HepG2 (cell line): ENCODE data around the gene MAP3K2. TPM values are rescaled to one million over a fixed set of nuclear protein-coding genes. Genes with fewer than 3 reads are reported as not detected.

Source experiments
- ATF7-NPFF ChIP-seq: sonication (generic); formaldehyde crosslinking; IDR thresholded peaks from 2 replicates; pipeline ENCODE4 v1.8.1; 2023; ENCODE audit warnings: mild to moderate bottlenecking, low read depth, missing genetic modification reagents, moderate library complexity
- CBX2 ChIP-seq, 2 experiments: fragments of 200-600 bp in 1 of 2; sonication (generic); formaldehyde crosslinking in 1 of 2; IDR thresholded peaks; 2 replicates each; pipeline versions ENCODE4 v1.7.0 to v1.8.1; 2018 to 2022; ENCODE audit warnings: low read depth in 2 of 2, low read length in 1 of 2, mild to moderate bottlenecking in 1 of 2, missing genetic modification reagents in 1 of 2
- CEBPB ChIP-seq: IDR thresholded peaks from 2 replicates; pipeline ENCODE4 v1.6.1; 2011; ENCODE audit warnings: low read depth, low read length, improper control_type of control experiment, borderline replicate concordance
- CEBPG ChIP-seq: IDR thresholded peaks from 2 replicates; pipeline ENCODE4 v1.6.1; 2016
- HDAC6 ChIP-seq: fragments of 200-600 bp; sonication (generic); IDR thresholded peaks from 2 replicates; pipeline ENCODE4 v1.7.0; 2017; ENCODE audit warnings: mild to moderate bottlenecking, antibody characterized with exemption, low read length, low read depth
- KAT2B ChIP-seq: fragments of 150-350 bp; IDR thresholded peaks from 2 replicates; pipeline ENCODE4 v1.6.1; 2014; ENCODE audit warnings: low read depth, low read length, borderline replicate concordance
- MAF1 ChIP-seq: sonication (generic); formaldehyde crosslinking; IDR thresholded peaks from 2 replicates; pipeline ENCODE4 v1.5.0; 2020; ENCODE audit warnings: missing genetic modification reagents, borderline replicate concordance
- PCBP1 ChIP-seq: fragments of 200-400 bp; formaldehyde crosslinking; IDR thresholded peaks from 2 replicates; pipeline ENCODE4 v1.6.1; 2017; ENCODE audit warnings: mild to moderate bottlenecking, low read depth, low read length, borderline replicate concordance
- SRSF1 ChIP-seq: fragments of 200-400 bp; formaldehyde crosslinking; optimal IDR thresholded peaks from 2 replicates; pipeline ENCODE3; 2017; ENCODE audit warnings: mild to moderate bottlenecking, low read depth, low read length, moderate library complexity
- THAP11 ChIP-seq: IDR thresholded peaks from 2 replicates; pipeline ENCODE4 v1.6.1; 2016; ENCODE audit warnings: missing biosample characterization, missing genetic modification reagents
- TOPORS ChIP-seq: sonication (generic); formaldehyde crosslinking; IDR thresholded peaks from 2 replicates; pipeline ENCODE4 v1.8.0; 2023; ENCODE audit warnings: mild to moderate bottlenecking, missing genetic modification reagents
- ZMYM3 ChIP-seq: sonication (generic); formaldehyde crosslinking; IDR thresholded peaks from 2 replicates; pipeline ENCODE4 v1.5.1; 2020; ENCODE audit warnings: mild to moderate bottlenecking, missing genetic modification reagents
- ZNF7 ChIP-seq: IDR thresholded peaks from 2 replicates; pipeline ENCODE4 v1.6.1; 2016; ENCODE audit warnings: missing biosample characterization, missing genetic modification reagents
- ZNF737 ChIP-seq: sonication (generic); formaldehyde crosslinking; IDR thresholded peaks from 2 replicates; pipeline ENCODE4 v1.5.0; 2020; ENCODE audit warnings: missing genetic modification reagents, mild to moderate bottlenecking, borderline replicate concordance
- ZNF816 ChIP-seq: sonication (generic); formaldehyde crosslinking; IDR thresholded peaks from 2 replicates; pipeline ENCODE4 v1.8.0; 2022; ENCODE audit warnings: missing genetic modification reagents, mild to moderate bottlenecking, borderline replicate concordance
- polyA plus RNA-seq, 8 experiments: library from polyadenylated mRNA; depleted of rRNA in 3 of 8; stranded (reverse) in 7 of 8; unstranded in 1 of 8; fragments of >200 nt; fragmentation: Illumina TruSeq in 4 of 8; extraction: Trizol in 4 of 8; gene quantifications; 2 replicates each; pipeline versions ENCODE4 v1.2.1 to v1.2.3, GENCODE V29; 2011 to 2016; ENCODE audit warnings: low read depth in 4 of 8, missing spikeins in 1 of 8, mixed read lengths in 1 of 8; ENCODE audit not compliant: insufficient read depth in 1 of 8
- total RNA-seq, 5 experiments: library from RNA; depleted of rRNA; stranded (reverse); fragments of >200 nt; fragmentation: Illumina TruSeq; extraction: Trizol; gene quantifications; 2 replicates each; pipeline ENCODE4 v1.2.3, GENCODE V29; 2016; ENCODE audit warnings: low read depth in 1 of 5
- TF ChIP-seq, protein P1 (sequence below): sonication (generic); formaldehyde crosslinking; IDR thresholded peaks from 2 replicates; pipeline ENCODE4 v1.4.0; 2020; ENCODE audit warnings: mild to moderate bottlenecking, missing genetic modification reagents
- TF ChIP-seq, protein P2 (sequence below): sonication (generic); formaldehyde crosslinking; IDR thresholded peaks from 2 replicates; pipeline ENCODE4 v1.5.0; 2020; ENCODE audit warnings: missing genetic modification reagents
- TF ChIP-seq, protein P3 (sequence below): IDR thresholded peaks from 2 replicates; pipeline ENCODE4 v1.6.1; 2016; ENCODE audit warnings: missing biosample characterization, missing genetic modification reagents, low read depth
- TF ChIP-seq, protein P4 (sequence below): conservative IDR thresholded peaks from 2 replicates; pipeline ENCODE4 v1.6.1; 2018; ENCODE audit warnings: missing genetic modification reagents
- TF ChIP-seq, protein P5 (sequence below): sonication (generic); formaldehyde crosslinking; IDR thresholded peaks from 2 replicates; pipeline ENCODE4 v1.9.0; 2021; ENCODE audit warnings: missing genetic modification reagents, mild to moderate bottlenecking, borderline replicate concordance

The MAP3K2 gene
- total and polyA plus RNA-seq, 2 of the 13 experiments (the other 11 are each of a cell fraction or from before 2014, with no cell fraction given) = 12.2 to 37.2 TPM

DNA sequence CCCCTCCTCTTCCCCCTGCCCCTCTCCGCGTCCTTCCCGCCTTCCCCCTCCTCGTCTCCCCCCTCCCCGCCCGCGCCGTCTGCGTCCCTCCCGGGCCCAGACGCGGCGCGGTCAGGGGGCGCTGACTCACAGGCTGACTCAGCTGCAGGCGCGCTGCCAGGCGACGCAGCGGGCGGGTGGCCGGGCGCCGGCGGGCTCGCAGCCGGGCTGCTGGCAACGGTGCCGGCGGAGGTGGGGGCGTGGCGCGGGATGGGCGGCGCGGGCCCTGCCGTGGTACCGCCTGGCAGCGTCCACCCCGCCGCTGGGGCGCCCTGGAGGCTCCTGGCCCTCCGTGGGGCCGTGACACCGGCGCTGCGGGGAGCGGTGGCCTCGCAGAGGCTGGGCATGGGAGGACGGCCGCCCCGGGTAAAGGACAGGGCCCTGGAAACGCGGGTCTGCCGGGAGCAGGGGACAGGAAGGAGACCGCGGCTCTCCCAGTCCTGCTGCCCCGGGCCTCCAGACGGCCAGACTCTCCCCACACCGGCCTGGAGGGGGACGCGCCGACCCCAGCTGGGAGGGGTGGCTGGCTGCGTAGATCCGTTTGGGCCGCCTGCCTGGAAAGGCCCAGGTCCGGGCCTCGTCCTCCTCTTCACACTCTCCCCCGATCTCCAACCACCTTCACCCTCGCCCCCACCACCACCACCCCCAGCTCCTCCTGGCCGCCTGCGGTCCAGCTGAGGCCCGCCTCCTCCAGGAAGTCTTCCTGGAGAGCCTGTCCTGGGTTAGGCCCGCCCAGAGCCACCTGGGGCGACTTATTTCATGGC, 20.4 kb upstream of the MAP3K2 start (continued):
- TF ChIP-seq, protein P1, sequence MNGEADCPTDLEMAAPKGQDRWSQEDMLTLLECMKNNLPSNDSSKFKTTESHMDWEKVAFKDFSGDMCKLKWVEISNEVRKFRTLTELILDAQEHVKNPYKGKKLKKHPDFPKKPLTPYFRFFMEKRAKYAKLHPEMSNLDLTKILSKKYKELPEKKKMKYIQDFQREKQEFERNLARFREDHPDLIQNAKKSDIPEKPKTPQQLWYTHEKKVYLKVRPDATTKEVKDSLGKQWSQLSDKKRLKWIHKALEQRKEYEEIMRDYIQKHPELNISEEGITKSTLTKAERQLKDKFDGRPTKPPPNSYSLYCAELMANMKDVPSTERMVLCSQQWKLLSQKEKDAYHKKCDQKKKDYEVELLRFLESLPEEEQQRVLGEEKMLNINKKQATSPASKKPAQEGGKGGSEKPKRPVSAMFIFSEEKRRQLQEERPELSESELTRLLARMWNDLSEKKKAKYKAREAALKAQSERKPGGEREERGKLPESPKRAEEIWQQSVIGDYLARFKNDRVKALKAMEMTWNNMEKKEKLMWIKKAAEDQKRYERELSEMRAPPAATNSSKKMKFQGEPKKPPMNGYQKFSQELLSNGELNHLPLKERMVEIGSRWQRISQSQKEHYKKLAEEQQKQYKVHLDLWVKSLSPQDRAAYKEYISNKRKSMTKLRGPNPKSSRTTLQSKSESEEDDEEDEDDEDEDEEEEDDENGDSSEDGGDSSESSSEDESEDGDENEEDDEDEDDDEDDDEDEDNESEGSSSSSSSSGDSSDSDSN (CRISPR knock-in tag) = peak; percentile 90
- TF ChIP-seq ZMYM3 (CRISPR knock-in tag) (peak; percentile 97), CBX2 (IDR thresholded peaks at IDR 0.05; ENCODE audit: low read depth, low read length) (no peak), CBX2 (CRISPR knock-in tag; IDR thresholded peaks at IDR 0.05; ENCODE audit: low read depth) (no peak), SRSF1 (peak; percentile 72), THAP11 (peak; percentile 57; the same call in 1 of the 2 replicates), ATF7-NPFF (CRISPR knock-in tag) (peak; percentile 83), ZNF7 (no peak), CEBPG (CRISPR knock-in tag) (no peak), MAF1 (no peak), HDAC6 (no peak), ZNF737 (no peak), TOPORS (0 out of 2 replicates have a peak, but pooled peaks have one; percentile 49), ZNF816 (CRISPR knock-in tag) (peak; percentile 61; the same call in 1 of the 2 replicates), CEBPB (no peak), KAT2B (no peak), PCBP1 (0 out of 2 replicates have a peak, but pooled peaks have one; percentile 59)
- TF ChIP-seq, protein P2, sequence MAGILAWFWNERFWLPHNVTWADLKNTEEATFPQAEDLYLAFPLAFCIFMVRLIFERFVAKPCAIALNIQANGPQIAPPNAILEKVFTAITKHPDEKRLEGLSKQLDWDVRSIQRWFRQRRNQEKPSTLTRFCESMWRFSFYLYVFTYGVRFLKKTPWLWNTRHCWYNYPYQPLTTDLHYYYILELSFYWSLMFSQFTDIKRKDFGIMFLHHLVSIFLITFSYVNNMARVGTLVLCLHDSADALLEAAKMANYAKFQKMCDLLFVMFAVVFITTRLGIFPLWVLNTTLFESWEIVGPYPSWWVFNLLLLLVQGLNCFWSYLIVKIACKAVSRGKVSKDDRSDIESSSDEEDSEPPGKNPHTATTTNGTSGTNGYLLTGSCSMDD (CRISPR knock-in tag) = no peak
- TF ChIP-seq, protein P3, sequence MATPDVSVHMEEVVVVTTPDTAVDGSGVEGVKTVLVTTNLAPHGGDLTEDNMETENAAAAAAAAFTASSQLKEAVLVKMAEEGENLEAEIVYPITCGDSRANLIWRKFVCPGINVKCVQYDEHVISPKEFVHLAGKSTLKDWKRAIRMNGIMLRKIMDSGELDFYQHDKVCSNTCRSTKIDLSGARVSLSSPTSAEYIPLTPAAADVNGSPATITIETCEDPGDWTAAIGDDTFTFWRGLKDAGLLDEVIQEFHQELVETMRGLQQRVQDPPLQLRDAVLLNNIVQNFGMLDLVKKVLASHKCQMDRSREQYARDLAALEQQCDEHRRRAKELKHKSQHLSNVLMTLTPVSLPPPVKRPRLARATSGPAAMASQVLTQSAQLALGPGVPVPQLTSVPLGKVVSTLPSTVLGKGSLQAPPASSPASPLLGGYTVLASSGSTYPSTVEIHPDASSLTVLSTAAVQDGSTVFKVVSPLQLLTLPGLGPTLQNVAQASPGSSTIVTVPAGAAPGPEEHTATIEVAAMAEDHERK = peak; percentile 48; the same call in 1 of the 2 replicates
- TF ChIP-seq, protein P4, sequence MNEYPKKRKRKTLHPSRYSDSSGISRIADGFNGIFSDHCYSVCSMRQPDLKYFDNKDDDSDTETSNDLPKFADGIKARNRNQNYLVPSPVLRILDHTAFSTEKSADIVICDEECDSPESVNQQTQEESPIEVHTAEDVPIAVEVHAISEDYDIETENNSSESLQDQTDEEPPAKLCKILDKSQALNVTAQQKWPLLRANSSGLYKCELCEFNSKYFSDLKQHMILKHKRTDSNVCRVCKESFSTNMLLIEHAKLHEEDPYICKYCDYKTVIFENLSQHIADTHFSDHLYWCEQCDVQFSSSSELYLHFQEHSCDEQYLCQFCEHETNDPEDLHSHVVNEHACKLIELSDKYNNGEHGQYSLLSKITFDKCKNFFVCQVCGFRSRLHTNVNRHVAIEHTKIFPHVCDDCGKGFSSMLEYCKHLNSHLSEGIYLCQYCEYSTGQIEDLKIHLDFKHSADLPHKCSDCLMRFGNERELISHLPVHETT (CRISPR knock-in tag) = no peak; the same call in 1 of the 2 replicates
- TF ChIP-seq, protein P5, sequence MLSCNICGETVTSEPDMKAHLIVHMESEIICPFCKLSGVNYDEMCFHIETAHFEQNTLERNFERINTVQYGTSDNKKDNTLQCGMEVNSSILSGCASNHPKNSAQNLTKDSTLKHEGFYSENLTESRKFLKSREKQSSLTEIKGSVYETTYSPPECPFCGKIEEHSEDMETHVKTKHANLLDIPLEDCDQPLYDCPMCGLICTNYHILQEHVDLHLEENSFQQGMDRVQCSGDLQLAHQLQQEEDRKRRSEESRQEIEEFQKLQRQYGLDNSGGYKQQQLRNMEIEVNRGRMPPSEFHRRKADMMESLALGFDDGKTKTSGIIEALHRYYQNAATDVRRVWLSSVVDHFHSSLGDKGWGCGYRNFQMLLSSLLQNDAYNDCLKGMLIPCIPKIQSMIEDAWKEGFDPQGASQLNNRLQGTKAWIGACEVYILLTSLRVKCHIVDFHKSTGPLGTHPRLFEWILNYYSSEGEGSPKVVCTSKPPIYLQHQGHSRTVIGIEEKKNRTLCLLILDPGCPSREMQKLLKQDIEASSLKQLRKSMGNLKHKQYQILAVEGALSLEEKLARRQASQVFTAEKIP (CRISPR knock-in tag) = no peak
